Measurements from ENCODE around the gene STPG4. TPM values are rescaled to one million over a fixed set of nuclear protein-coding genes. Genes with fewer than 3 reads are reported as not detected.
"Not testable (repeated sequence)": the region's sequence is repeated elsewhere in the genome, so short reads cannot be mapped to it uniquely, and the experiment has no call there.

STPG4 gene
- 0.14 and 0.33 TPM in 2 replicates for total RNA-seq (2014; rRNA removed; shearing (Covaris generic))

GRCh38 chr2:47155091-47155876, at the start of gene STPG4:
Gene STPG4, minus strand, starts transcription at chr2:47155308. Its CDS starts 57 bp downstream, at chr2:47155251.
- peaks cover 27% of the 10 kb centered on the region for H3K36me3 ChIP-seq
- H3K27me3 ChIP-seq, result no peaks in the 10 kb centered on the region
- H3K27ac ChIP-seq, result no peak within 1 kb of the TSS
- no peak within 1 kb of the TSS for H3K4me3 ChIP-seq
- no peaks in the 10 kb centered on the region for H3K4me1 ChIP-seq
- DNase-seq, result no peak
- H3K9me3 ChIP-seq (replicated peaks), result no peaks in the 10 kb centered on the region

DNA sequence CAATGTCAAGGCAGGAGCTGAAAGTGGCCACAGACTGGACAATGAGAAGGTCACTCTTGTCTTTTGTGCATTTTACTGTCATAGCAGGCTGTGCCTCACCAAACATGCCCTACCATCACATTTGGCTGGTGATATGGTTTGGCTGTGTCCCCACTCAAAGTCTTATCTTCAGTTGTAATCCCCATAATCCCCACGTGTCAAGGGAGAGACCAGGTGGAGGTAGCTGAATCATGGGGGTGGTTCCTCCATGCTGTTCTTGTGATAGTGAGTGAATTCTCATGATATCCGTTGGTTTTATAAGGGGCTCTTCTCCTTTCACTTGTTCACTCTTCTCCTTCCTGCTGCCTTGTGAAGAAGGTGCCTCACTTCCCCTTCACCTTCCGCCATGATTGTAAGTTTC, 49.6 kb upstream of the STPG4 start:
- H3K4me1 ChIP-seq, result peaks cover 32% of the 10 kb centered on the region
- no peak for DNase-seq

GRCh38 chr2:47203995-47204394, 48.9 kb upstream of the STPG4 start:
- Histone ChIP-seq H3K27ac (no peak overlapping the region), H3K4me1 (peaks cover 30% of the 10 kb centered on the region), H3K4me3 (no peak overlapping the region), H3K9me3 (replicated peaks) (no peaks in the 10 kb centered on the region), H3K36me3 (no peaks in the 10 kb centered on the region), H3K27me3 (no peaks in the 10 kb centered on the region)
- no peak for DNase-seq

More for the DNA sequence above, 49.6 kb upstream of the STPG4 start:
- no peaks in the 10 kb centered on the region for H3K36me3 ChIP-seq
- H3K27me3 ChIP-seq, result no peaks in the 10 kb centered on the region
- H3K9me3 ChIP-seq (replicated peaks), result no peaks in the 10 kb centered on the region
- H3K4me3 ChIP-seq, result no peak overlapping the region
- H3K27ac ChIP-seq, result no peak overlapping the region

- no peaks in the 10 kb centered on the region for H3K9me3 ChIP-seq (replicated peaks)
- no peaks in the 10 kb centered on the region for H3K27me3 ChIP-seq
- peaks cover 46% of the 10 kb centered on the region for H3K4me1 ChIP-seq
- no peaks in the 10 kb centered on the region for H3K36me3 ChIP-seq
- no peak for DNase-seq
- H3K27ac ChIP-seq, result no peak overlapping the region
- no peak overlapping the region for H3K4me3 ChIP-seq
Observed at GRCh38 chr2:47201224-47201623, 46.1 kb upstream of the STPG4 start.

GRCh38 chr2:47198985-47199451, 43.9 kb upstream of the STPG4 start:
- Histone ChIP-seq H3K27me3 (no peaks in the 10 kb centered on the region), H3K9me3 (replicated peaks) (no peaks in the 10 kb centered on the region), H3K27ac (peak overlapping the region; percentile 94), H3K36me3 (no peaks in the 10 kb centered on the region), H3K4me1 (peaks cover 67% of the 10 kb centered on the region), H3K4me3 (peak overlapping the region; percentile 12; the same call in 1 of the 2 replicates)
- peak; percentile 98 to 100 for DNase-seq

DNA sequence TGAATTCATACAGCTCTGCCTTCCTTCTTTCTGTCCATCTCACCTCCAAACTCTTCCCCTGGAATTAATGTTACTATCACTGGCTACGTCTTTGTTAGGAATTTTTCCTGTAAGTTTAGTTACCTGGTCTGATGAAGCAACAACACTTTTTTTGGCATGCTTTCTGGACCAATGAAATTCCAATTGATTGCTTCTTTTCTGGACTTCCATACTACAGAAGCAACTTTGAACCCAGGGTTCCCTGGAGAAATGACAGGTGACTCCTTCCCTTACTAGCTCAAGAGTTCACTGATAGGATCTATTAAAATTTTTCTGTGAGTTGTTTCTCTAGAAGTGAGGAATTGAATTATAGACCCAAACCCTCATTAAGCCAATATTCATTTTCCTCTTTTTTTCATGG, 41.4 kb upstream of the STPG4 start:
- DNase-seq, result no peak
- Histone ChIP-seq H3K27ac (no peak overlapping the region), H3K9me3 (replicated peaks) (no peaks in the 10 kb centered on the region), H3K4me1 (peaks cover 88% of the 10 kb centered on the region), H3K36me3 (no peaks in the 10 kb centered on the region), H3K27me3 (no peaks in the 10 kb centered on the region), H3K4me3 (no peak overlapping the region)

DNA sequence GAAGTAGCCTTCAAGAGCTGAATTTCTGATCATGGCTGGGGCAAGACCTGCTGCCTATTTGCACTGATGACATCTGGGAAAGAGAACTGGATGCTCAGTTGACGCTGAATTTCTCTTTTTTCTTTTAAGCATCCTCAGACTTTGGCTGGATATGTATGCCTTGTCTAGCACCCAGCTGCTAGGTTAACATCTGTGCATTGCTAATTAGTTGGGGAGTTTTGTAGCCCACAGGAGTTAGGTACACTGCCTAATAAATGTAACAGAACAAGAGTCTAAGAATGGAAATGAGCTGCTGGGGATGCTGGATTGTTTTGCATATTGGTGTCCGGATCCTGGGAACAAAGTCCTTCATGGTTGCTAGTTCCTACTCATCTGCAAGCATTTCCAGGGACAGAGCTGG, 40.9 kb upstream of the STPG4 start:
- H3K36me3 ChIP-seq, result no peaks in the 10 kb centered on the region
- H3K4me1 ChIP-seq, result peaks cover 88% of the 10 kb centered on the region
- H3K27me3 ChIP-seq, result no peaks in the 10 kb centered on the region
- H3K4me3 ChIP-seq, result no peak overlapping the region
- DNase-seq, result peak in 1 of 2 experiments; percentile 57
- no peak overlapping the region for H3K27ac ChIP-seq
- no peaks in the 10 kb centered on the region for H3K9me3 ChIP-seq (replicated peaks)

- Histone ChIP-seq H3K4me1 (peaks cover 91% of the 10 kb centered on the region), H3K27me3 (no peaks in the 10 kb centered on the region), H3K4me3 (no peak overlapping the region), H3K36me3 (no peaks in the 10 kb centered on the region), H3K27ac (no peak overlapping the region), H3K9me3 (replicated peaks) (no peaks in the 10 kb centered on the region)
- peak in 1 of 2 experiments; percentile 63 for DNase-seq
Observed at GRCh38 chr2:47195148-47195547, 40.0 kb upstream of the STPG4 start.

GRCh38 chr2:47194410-47194809, 39.3 kb upstream of the STPG4 start:
- no peak overlapping the region for H3K27ac ChIP-seq

GRCh38 chr2:47193607-47194006, 38.5 kb upstream of the STPG4 start:
- no peak for DNase-seq
- H3K36me3 ChIP-seq, result no peaks in the 10 kb centered on the region
- H3K9me3 ChIP-seq (replicated peaks), result no peaks in the 10 kb centered on the region
- H3K4me3 ChIP-seq, result no peak overlapping the region; the same call in 1 of the 2 replicates
- H3K4me1 ChIP-seq, result peaks cover 88% of the 10 kb centered on the region
- H3K27me3 ChIP-seq, result no peaks in the 10 kb centered on the region
- peak overlapping the region; percentile 58 for H3K27ac ChIP-seq

More at GRCh38 chr2:47194410-47194809, 39.3 kb upstream of the STPG4 start:
- no peaks in the 10 kb centered on the region for H3K9me3 ChIP-seq (replicated peaks)
- no peaks in the 10 kb centered on the region for H3K27me3 ChIP-seq
- no peaks in the 10 kb centered on the region for H3K36me3 ChIP-seq
- H3K4me1 ChIP-seq, result peaks cover 91% of the 10 kb centered on the region
- no peak overlapping the region for H3K4me3 ChIP-seq
- no peak for DNase-seq

DNA sequence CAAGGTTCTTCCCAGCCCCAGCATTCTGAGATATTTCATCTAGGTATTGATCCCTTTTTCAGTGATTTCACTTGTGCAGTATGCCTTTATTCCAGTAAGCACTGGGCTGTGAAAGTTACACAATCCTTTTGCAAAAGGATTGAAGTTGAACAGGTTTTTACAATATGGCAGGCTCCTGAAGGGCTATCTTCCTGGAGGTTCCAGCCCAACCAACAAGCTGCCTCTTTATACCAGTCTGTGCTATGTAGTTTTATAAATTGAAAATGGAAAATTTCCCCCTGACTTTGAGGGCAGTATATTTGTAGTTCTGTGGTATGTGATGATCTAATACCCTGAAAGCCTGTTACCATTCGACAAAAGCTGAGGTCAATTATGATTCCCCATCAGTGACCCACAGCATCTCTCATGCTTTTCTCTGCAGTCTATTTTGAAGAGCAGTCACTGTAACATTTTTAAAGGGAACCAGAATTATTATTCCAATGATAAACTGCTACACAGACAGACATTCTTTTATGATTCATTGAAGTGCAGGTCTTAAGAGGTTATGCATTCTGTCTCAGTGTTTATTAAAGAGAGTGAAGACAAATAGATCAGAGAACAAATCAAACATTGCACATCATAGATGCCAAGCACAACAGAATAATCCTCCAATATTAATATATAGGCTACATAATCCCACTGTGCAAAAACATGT, 35.2 kb upstream of the STPG4 start:
- H3K36me3 ChIP-seq, result no peaks in the 10 kb centered on the region
- no peaks in the 10 kb centered on the region for H3K27me3 ChIP-seq
- H3K9me3 ChIP-seq (replicated peaks), result no peaks in the 10 kb centered on the region
- DNase-seq, result no peak
- peaks cover 63% of the 10 kb centered on the region for H3K4me1 ChIP-seq
- no peak overlapping the region for H3K4me3 ChIP-seq
- peak overlapping the region; percentile 27 for H3K27ac ChIP-seq

GRCh38 chr2:47189635-47190034, 34.5 kb upstream of the STPG4 start:
- H3K9me3 ChIP-seq (replicated peaks), result no peaks in the 10 kb centered on the region
- no peaks in the 10 kb centered on the region for H3K27me3 ChIP-seq
- H3K36me3 ChIP-seq, result no peaks in the 10 kb centered on the region
- peak overlapping the region; percentile 27 for H3K27ac ChIP-seq
- no peak overlapping the region for H3K4me3 ChIP-seq
- no peak for DNase-seq
- peaks cover 56% of the 10 kb centered on the region for H3K4me1 ChIP-seq

GRCh38 chr2:47187069-47187468, 32.0 kb upstream of the STPG4 start:
- peaks cover 35% of the 10 kb centered on the region for H3K4me1 ChIP-seq
- H3K9me3 ChIP-seq (replicated peaks), result no peaks in the 10 kb centered on the region
- no peak overlapping the region for H3K4me3 ChIP-seq
- no peaks in the 10 kb centered on the region for H3K27me3 ChIP-seq
- H3K27ac ChIP-seq, result no peak overlapping the region
- H3K36me3 ChIP-seq, result no peaks in the 10 kb centered on the region
- peak in 1 of 2 experiments; percentile 57 for DNase-seq

DNA sequence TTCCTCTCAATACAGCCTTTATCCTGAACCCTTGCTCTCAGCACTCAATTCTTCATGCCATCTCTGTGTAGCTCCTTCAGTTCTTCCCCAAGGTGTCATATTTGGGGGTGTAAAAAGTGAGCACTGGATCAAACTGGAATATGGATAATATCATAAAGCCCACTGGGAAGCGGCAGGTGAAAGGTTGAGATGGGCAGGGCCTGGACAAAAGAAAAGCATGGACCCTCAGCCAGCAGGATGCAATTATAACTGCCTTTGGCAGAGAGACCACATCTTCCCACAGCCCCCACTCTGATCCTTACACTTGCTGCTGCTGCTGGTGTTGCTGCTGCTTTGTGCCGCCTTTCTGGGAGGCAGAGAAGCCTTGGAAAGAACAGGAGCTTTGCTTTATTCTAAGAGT, 31.2 kb upstream of the STPG4 start:
- DNase-seq, result no peak
- no peaks in the 10 kb centered on the region for H3K27me3 ChIP-seq
- H3K4me1 ChIP-seq, result peaks cover 28% of the 10 kb centered on the region
- H3K27ac ChIP-seq, result no peak overlapping the region
- no peak overlapping the region for H3K4me3 ChIP-seq
- H3K36me3 ChIP-seq, result no peaks in the 10 kb centered on the region
- no peaks in the 10 kb centered on the region for H3K9me3 ChIP-seq (replicated peaks)

DNA sequence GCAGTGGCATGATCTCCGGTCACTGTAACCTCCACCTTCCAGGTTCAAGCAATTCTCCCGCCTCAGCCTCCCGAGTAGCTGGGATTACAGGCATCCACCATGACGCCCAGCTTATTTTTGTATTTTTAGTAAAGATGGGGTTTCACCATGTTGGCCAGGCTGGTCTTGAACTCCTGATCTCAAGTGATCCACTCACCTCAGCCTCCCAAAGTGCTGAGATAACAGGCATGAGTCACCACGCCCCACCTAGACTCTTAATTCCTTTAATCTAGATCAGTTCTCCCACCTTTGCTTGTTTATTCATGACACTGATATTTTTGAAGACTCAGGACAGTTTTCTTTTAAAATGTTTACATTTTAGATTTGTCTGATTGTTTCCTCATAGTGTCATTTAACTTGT, 30.0 kb upstream of the STPG4 start:
- not testable (repeated sequence) for H3K4me3 ChIP-seq; H3K27me3 ChIP-seq; H3K9me3 ChIP-seq (replicated peaks); DNase-seq; H3K36me3 ChIP-seq; H3K27ac ChIP-seq
- H3K4me1 ChIP-seq, result peaks cover 15% of the 10 kb centered on the region
